Endothelial cell of hepatic sinusoid (primary cell): ENCODE data around the gene PGF.

Source experiments
- in situ Hi-C: cut with HindIII; loops from 2 replicates; pipeline ENCODE4 v1.10.0; 2017; ENCODE audit warnings: low sequenced_read_pairs

The PGF gene

DNA sequence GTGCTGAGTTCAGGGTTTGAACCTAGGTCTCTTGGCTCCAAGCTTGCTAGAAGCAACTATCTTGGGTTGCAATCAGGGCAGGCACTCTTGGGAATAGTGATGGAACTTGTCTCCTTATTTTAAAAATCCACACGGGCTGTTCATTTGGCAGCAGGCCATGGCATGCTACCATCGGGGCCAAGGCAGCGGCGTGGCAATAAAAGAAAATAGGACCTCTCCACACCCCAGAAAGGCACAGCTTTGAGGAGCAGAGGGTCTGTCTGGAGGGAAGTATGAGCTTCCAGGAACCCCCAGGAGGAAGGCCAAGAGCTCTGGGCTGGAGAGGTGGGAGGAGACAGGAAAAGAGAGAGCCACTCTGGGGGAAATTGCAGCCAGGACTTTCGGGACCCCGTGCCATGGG, 47.7 kb downstream of the PGF start:
- in situ Hi-C loops, result loop anchor here (5.0 to 10.0 kb wide), 4 partner anchors 35 to 170 kb away; no protein-coding TSS in a partner anchor

DNA sequence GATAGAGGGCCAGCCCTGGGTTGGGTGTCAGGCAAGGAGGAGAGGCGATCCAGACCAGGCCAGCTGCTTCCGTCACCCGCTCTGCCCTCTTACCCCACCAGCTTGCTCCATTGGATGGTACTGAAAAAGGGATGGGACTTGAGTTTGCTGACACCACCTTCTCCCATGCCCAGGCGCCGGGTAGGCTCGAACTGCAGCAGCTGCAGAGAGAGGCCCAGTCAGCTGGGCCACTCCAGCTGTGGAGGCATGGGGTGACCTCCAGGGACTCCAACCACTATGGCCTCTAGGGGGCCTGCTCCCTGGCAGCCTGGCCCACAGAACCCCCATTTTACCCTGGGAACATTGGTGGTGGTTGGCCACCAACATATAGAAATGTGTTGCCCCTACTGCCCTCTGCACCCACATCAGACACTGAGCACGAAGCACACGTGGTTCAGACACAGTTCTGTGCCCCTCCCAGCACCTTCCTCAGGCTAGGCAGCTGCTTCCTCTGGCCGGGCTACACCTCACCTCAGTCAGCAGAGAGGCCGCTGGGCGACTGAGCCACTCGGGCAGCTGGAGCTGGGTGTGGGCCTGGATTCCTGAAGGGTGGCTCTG, 48.4 kb downstream of the PGF start:
- in situ Hi-C loops, result loop anchor here (5.0 to 10.0 kb wide), 4 partner anchors 35 to 170 kb away; no protein-coding TSS in a partner anchor

DNA sequence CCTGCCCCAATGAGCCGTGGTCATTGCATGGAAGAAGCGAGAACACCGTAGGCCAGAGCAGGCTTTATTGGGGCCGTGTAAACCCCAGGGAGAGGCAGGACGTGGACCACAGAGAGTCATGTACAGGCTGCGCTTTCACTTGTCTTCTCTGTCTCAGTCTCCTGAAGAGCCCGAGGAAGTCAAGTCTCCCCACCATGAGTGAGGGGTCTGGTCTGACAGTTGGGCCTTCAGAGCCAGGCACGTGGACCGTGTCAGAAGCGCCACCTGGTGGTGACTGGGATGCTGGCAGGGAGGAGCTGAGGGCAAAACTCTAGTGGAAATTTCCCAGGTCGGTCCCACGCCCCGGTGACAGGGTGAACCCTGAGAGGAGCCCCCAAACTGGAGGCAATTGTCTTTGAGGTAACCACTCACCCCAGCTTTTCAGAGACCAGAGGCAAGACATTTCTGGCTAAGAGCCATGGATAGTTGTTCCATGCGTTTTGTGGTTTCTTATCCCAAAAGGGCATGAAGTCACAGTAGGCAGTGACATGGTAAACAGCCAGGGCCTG, 49.7 kb downstream of the PGF start:
- in situ Hi-C loops, result loop anchor here (5.0 to 10.0 kb wide), 4 partner anchors 37 to 172 kb away; no protein-coding TSS in a partner anchor

DNA sequence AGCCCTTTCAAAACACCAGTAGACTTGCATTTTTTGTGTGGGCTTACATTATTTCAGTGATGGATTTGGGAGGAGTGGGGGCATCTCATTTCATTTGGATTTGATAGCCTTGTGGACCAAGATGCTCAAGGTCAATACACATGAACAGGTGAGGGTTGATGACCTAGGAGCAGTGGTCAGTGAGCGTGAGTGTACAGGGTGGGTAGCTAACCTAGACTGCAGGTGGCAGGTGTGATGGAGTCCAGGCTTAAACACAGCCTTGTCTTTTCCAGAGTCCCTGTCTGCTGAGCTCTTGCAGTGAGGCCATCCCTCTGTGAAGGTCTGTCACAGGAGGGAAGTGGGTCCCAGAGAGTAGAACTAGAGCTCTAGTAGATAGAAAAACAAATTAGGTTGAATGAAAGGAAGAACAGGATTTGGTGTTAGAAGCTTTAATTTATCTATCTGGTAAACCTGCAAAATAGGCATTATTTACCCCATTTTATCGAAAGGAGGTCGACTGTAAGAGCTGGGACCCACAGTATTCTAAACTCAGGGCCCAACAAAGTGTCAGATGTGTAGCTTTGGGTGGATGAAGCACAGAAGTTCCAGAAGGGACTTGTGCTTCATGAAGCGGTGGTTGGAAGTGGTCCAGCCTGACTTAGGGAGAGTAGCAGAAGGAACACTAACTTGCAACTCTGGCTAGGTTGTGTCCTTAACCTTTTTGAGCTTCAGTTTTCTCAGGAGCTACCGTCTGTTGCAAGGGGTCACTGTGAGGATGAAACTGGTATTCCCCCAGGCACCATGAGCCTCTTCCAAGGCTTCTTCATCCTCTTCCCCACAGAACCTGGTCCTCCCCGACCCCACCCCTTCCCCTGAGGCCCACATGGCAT, 50.5 kb downstream of the PGF start:
- in situ Hi-C loops, result loop anchor here (5.0 to 10.0 kb wide), 4 partner anchors 37 to 172 kb away; no protein-coding TSS in a partner anchor

DNA sequence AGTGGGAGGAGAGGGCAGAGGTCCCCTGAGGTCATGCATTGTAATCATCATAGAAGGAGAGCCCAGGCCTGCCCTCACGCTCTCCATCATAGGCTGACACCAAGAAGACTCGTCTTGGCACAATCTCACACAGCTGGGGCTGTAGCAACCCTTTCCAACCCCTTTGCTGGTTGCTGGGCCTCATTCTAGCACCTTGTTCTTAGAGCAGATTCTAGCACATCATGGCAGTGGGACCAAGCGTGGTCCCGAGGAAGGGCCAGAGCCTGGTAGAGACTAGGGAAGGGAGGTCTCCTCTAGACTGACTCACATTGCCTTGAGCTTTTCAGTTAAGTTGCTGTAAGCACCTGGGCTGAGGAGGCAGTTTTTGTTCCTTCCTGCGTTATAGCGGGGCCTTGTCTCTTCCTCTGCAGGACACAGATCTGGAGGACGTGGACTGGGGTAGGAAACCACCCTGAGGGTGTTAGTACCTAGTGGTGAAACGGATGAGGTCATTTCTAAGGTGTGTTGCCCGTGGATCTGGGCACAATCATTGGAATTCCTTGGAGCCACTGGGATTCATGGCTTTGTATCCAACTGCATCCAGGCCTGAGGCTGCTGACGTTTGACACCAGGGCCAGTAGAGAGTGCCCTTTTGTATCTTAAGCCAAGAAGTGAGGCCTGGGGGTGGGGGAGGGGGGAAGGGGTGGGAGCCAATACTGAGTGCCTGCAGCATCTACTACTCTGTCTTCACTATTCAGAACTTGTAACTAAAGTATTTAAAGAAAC, 52.3 kb downstream of the PGF start:
- in situ Hi-C loops, result loop anchor here (10.0 kb wide), 1 partner anchor 62 kb away; no protein-coding TSS in a partner anchor

DNA sequence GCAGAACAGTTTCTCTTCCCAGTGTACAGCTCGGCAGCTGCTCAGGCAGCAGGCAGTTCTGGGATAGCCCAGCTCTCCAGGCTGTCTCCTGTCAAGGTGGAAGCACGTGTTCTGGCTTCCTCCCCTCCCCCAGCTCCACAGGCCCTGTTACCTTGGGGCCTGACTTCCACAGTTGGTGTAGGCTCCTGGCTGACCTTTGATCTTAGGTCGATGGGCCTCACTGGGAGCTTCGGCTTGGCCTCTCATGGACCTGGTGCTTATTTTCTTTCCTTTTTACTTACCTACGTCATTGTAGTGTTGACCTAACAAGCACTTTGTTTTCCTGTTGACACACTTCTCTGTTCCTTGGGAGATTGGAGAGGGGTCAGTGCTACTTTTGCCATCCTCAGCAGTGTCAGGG, 56.7 kb downstream of the PGF start:
- in situ Hi-C loops, result no loop called here

DNA sequence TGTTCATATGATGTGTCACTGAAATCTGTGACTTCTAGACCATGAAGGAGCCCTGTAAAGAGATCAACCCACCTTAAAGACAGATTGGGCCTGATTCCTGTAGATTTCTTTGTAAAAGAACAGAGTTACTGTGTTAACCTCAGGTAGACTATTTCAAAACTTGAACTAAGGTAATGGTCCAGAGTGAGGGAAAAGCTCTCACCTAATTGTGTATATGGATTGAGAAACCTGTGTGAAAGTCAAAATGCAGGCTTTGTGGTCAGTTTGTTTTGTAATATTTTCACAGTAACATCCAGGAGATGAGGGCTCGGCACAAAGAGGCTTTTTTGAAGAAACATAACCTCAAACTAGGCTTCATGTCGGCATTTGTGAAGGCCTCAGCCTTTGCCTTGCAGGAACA, 57.3 kb downstream of the PGF start:
- in situ Hi-C loops, result no loop called here

DNA sequence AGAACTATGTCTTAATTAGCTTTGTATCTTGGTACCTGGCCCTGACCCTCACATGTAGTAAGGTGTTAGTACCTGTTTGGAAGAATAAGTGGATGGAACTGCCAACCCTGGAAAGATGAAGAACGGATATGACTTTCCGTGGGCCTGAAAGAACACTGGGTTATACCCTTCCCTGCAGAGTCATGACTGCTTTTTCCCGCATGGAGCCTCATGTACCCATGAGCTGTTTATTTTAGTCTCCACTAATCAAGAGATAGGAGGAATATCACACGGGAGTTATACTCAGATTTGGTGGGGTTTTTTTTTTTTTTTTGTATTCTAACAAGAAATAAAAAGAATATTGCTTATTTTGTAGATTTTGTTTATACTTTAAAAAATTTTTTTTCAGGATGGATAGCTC, 57.8 kb downstream of the PGF start:
- in situ Hi-C loops, result no loop called here

DNA sequence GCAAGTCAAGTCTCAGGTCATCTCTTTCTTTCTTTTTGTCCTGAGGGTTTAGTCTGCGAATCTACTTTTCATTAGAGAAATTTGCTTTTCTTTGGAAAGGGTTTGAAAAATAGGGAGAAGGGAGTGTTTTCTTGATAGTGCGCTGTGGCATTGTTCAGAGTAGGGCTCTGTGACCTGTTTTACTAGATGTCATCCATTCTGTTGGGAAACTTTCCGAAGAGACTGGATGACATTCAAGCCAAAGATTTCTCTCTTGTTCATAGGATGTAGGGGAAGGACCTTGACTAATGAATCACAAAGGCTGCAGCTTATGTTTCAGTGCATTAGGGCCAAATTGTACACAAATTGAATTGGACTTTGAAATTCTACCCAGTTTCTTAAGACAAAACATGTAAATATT, 59.0 kb downstream of the PGF start:
- in situ Hi-C loops, result no loop called here

DNA sequence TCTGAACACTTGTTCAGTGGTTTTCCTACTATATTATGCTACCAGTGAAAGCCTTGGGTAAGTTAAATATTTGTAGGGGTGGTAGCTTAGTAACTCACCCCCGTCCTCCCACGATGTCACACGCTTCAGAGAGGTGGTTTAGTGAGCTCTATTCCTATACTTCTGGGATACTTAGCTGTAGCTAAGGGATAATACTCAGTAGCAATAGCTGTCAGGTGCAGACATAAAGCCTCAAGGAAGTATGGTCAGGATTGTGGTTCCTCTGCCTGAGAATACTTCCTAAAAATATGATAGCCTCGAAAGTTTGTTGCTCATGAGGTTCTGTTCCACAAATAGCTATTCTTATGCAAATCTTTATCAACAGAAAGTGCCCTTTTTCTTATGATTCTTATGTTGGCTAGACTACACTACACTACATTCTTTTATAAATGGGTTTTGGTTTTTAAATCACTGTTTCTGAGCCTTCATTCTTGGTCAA, 61.7 kb downstream of the PGF start:
- in situ Hi-C loops, result no loop called here

DNA sequence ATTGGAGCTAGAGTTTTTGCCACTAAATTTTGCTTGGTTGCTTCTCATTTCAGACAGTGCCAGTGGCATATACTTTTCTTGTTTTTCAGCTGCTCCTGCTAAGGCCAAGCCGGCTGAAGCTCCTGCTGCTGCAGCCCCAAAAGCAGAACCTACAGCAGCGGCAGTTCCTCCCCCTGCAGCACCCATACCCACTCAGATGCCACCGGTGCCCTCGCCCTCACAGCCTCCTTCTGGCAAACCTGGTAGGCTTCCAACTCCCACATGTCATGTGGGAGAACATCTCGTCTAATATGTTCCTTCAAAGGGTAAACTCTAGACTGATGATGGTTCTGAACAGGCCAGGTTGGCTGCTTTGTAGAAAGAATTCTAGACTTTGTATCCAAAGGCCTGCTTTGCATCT, 62.7 kb downstream of the PGF start:
- in situ Hi-C loops, result no loop called here

DNA sequence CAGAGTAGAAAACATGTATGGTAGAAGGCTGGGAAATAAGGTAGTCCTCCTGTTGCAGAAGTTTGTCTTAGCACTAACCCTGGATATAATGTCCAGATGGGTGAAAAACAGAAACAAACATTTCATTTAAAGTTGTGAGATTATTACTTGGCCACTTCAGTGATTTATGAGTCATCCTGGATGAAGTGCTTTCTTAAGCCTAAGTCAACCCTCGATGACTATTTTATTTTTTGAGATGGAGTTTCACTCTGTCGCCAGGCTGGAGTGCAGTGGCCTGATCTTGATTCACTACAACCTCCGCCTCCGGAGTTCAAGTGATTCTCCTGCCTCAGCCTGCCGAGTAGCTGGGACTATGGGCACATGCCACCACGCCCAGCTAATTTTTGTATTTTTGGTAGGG, 63.5 kb downstream of the PGF start:
- in situ Hi-C loops, result no loop called here
